Skin epidermis (tissue), 12 donors: ENCODE results near the gene STON1.
"Not testable (repeated sequence)": the region's sequence is repeated elsewhere in the genome, so short reads cannot be mapped to it uniquely, and the experiment has no call there.

ENCODE experiments used
- H3K27ac ChIP-seq, 21 experiments: fragments of 200-600 bp; sonication (generic) in 11 of 21; one replicate each; pipeline ENCODE4 v1.5.0; 2020; ENCODE audit warnings: mild to moderate bottlenecking in 3 of 21, inconsistent platforms in 2 of 21, moderate library complexity in 2 of 21
- H3K4me3 ChIP-seq, 7 experiments: fragments of 200-600 bp; sonication (generic) in 2 of 7; one replicate each; pipeline ENCODE4 v1.5.0; 2020; ENCODE audit warnings: inconsistent platforms in 2 of 7, mild to moderate bottlenecking in 2 of 7, moderate library complexity in 1 of 7

The STON1 gene

GRCh38 chr2:48530033-48530811 is at the start of gene STON1:
STON1 (plus strand) TSS chr2:48530154; CDS start chr2:48580634, 50,480 bp downstream.
- peak within 1 kb of the TSS; percentile 46 to 77 (median 55) for H3K4me3 ChIP-seq

DNA sequence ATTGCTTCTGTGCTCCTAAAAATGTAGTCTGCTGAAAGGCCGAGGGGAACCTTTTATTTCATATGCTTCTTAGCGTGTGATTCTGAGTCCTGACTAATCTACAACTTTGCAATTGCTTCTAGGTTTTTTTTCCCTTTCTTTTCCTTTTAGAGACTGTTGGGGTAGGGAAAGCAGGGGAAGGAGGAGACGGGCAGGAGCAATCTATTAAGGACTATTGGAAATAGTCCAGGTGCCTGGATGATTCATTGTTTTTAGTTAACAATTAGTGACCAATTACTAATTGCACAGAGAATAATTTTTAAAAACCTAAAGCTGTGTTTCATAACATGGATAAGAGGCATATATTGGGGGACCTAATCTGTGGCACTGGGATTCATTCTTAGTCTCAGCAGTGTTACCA is 49.4 kb upstream of the STON1 start:
- H3K4me3 ChIP-seq = no peak overlapping the region
- H3K27ac ChIP-seq = no peak overlapping the region

More at GRCh38 chr2:48530033-48530811, at the start of gene STON1:
- peak within 1 kb of the TSS in 20 of 21 experiments; percentile 4 to 95 (median 78) for H3K27ac ChIP-seq

DNA sequence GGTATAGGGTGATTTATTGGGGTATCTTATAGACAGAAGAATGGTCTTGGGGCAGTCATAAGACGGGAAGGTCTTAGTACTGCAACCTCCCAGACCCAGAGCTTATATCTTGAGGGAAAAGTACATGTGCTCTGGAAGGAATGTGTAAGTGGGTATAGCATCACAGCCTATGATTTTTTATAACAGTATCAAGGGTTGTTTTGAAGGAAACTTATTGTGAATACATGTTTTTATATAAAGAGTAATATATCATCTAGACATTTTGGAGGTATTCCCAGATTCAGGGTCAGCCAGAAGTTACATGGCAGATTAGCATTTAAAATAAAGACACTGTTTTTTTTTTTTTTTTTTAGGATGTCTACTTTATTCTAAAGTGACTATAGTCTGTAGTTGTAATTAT is 47.6 kb upstream of the STON1 start:
- Histone ChIP-seq H3K4me3 (no peak overlapping the region), H3K27ac (no peak overlapping the region)

GRCh38 chr2:48482769-48483168 is 47.2 kb upstream of the STON1 start:
- Histone ChIP-seq H3K27ac (no peak overlapping the region), H3K4me3 (no peak overlapping the region)

GRCh38 chr2:48483506-48483905 is 46.4 kb upstream of the STON1 start:
- H3K27ac ChIP-seq = no peak overlapping the region

GRCh38 chr2:48483916-48484315 is 46.0 kb upstream of the STON1 start:
- no peak overlapping the region for H3K27ac ChIP-seq
- H3K4me3 ChIP-seq = no peak overlapping the region

More at GRCh38 chr2:48483506-48483905, 46.4 kb upstream of the STON1 start:
- H3K4me3 ChIP-seq = no peak overlapping the region

GRCh38 chr2:48488545-48488944 is 41.4 kb upstream of the STON1 start:
- H3K4me3 ChIP-seq = no peak overlapping the region
- no peak overlapping the region for H3K27ac ChIP-seq

DNA sequence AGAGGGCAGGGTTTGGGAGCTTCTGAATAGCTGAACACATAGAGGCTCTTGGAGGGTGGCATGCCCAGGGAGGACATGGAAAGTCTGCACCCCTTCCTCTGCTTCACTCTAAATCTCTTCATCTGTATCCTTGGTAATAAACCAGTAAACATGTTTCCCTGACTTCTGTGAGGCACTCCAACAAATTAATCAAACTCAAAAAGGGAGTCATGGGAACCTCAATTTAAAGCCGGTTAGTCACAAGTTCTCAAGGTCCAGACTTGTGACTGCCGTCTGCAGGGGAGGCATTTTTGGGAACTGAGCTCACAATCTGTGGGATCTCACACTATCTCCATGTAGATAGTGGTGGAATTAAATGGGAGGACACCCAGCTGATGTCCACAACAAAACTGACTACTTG is 33.1 kb upstream of the STON1 start:
- H3K27ac ChIP-seq = no peak overlapping the region
- no peak overlapping the region for H3K4me3 ChIP-seq

GRCh38 chr2:48504647-48505327 is 25.2 kb upstream of the STON1 start:
- Histone ChIP-seq H3K27ac (no peak overlapping the region), H3K4me3 (no peak overlapping the region)

- Histone ChIP-seq H3K4me3 (no peak overlapping the region), H3K27ac (no peak overlapping the region)
Measured at GRCh38 chr2:48507111-48507510, 22.8 kb upstream of the STON1 start.

DNA sequence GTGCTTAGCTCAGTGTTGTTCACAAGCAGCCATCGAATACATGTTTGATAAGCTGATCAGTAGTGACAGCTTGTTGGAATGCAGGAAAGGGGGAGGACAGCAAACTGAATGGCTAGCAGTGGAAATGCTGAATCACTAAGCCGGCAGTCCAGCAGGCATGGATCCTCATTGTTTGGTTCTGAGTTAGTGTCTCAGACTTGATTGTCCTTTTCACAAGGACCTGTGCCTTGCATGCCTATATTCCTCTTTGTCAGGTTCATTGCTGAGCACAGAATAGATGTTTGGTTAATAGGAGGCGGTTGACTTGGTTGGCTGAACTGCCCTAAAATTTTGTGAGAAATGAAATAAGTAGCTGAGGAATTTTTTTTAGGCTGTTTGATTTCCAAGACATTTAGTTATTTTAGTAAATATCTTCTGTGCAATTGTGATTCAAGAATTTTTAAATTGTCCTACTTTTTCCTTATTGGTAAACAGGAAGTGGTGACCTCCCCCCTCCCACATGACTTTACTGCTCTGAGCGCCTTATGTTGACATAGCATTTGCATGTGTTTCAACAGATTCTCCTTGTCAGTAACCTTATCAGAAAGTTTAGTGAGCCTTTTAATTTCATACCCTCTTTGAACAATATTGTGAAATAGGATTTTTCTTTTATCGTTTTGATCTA is 21.4 kb upstream of the STON1 start:
- Histone ChIP-seq H3K27ac (peak overlapping the region in 13 of 21 experiments; percentile 1 to 80 (median 39)), H3K4me3 (no peak overlapping the region)

GRCh38 chr2:48510329-48510728 is 19.6 kb upstream of the STON1 start:
- H3K27ac ChIP-seq = peak overlapping the region in 13 of 21 experiments; percentile 1 to 80 (median 32)

GRCh38 chr2:48511849-48512470 is 18.0 kb upstream of the STON1 start:
- Histone ChIP-seq H3K27ac (peak overlapping the region in 2 of 21 experiments; percentile 0 to 8), H3K4me3 (no peak overlapping the region)

More at GRCh38 chr2:48510329-48510728, 19.6 kb upstream of the STON1 start:
- H3K4me3 ChIP-seq = no peak overlapping the region

DNA sequence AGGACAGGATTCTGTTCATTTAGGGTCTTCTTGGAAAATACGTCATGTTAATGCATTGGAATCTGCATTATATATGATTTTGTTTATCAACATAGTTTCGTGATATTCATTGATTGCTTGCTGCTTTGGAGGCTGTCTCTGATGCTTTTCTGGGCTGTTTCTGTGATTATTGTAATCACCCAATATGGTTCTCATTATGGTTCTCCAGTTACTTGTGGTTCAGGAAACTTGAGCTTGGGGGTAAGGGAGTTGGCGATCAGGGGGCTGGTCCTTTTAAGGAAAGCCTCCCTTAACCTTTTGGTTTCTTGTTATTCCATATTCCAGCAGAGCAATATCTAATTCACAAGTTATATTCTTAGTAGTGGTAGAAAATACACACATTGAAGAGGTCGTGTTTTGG is 17.4 kb upstream of the STON1 start:
- H3K4me3 ChIP-seq = no peak overlapping the region
- H3K27ac ChIP-seq = no peak overlapping the region

- Histone ChIP-seq H3K27ac (no peak overlapping the region), H3K4me3 (no peak overlapping the region)
Measured at GRCh38 chr2:48514348-48515003, 15.5 kb upstream of the STON1 start.

- H3K4me3 ChIP-seq = no peak overlapping the region
- peak overlapping the region in 2 of 21 experiments; percentile 15 to 66 for H3K27ac ChIP-seq
Measured at GRCh38 chr2:48515513-48515985, 14.4 kb upstream of the STON1 start.

- H3K4me3 ChIP-seq = no peak overlapping the region
- H3K27ac ChIP-seq = peak overlapping the region in 2 of 21 experiments; percentile 16 to 26
Measured at GRCh38 chr2:48519593-48519992, 10.4 kb upstream of the STON1 start.

DNA sequence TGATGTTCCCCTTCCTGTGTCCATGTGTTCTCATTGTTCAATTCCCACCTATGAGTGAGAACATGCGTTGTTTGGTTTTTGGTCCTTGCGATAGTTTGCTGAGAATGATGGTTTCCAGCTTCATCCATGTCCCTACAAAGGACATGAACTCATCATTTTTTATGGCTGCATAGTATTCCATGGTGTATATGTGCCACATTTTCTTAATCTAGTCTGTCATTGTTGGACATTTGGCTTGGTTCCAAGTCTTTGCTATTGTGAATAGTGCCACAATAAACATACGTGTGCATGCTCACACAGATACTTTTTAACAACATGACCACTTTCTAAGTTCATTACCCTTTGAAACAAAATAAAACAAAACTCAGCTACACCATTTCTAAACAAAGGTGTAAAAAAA is 5.2 kb upstream of the STON1 start:
- H3K27ac ChIP-seq = not testable (repeated sequence)

DNA sequence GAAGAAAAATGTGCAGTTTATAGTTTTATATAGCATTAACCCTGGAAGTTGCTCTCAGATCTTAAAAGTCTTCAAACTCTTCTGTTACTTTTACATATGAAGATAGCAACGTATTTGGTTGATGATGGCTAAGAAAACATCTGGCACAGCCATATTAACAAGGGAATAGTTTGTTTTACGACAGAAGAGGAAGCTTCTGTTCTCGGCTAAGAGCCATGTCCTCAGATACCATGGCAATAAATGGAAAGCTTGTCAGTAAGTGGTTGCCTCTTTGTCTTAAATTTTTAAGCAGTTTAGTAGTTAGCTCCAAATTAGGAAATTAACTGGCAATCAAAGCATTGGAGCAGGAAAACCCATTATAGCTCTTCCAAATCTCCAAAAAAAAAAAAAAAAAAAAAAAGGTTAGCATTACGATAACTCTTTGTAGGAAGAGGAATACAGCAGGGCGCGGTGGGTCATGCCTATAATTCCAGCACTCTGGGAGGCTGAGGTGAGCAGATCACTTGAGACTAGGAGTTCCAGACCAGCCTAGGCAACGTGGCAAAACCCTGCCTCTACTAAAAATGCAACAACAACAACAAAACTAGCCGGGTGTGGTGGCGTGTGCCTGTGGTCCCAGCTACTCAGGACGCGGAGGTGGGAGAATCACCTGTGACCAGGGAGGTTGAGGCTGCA is 4.5 kb upstream of the STON1 start:
- peak overlapping the region in 2 of 21 experiments; percentile 7 to 44 for H3K27ac ChIP-seq

More for the DNA sequence above, 5.2 kb upstream of the STON1 start:
- H3K4me3 ChIP-seq = not testable (repeated sequence)

More for the DNA sequence above, 4.5 kb upstream of the STON1 start:
- H3K4me3 ChIP-seq = no peak overlapping the region
